Gastroesophageal sphincter (tissue), 4 donors: ENCODE data around the gene CDC42BPA. TPM values are rescaled to one million over a fixed set of nuclear protein-coding genes. Genes with fewer than 3 reads are reported as not detected.

ENCODE experiments used
- ATAC-seq: fragments of 150-250 bp; one replicate; pipeline ENCODE4 v1.9.1; 2016; ENCODE audit warnings: mild to moderate bottlenecking, moderate library complexity
- H3K27ac ChIP-seq, 4 donors: fragments of 200-600 bp; sonication (generic) in 3 of 4; 1 replicate in 3 of 4; 2 replicates in 1 of 4; pipeline ENCODE4 v1.5.1; 2016 to 2019
- H3K27me3 ChIP-seq: fragments of 200-600 bp; sonication (generic); one replicate; pipeline ENCODE4 v1.5.1; 2019
- H3K36me3 ChIP-seq, 2 donors: fragments of 200-600 bp; sonication (generic); one replicate each; pipeline ENCODE4 v1.5.1; 2019; ENCODE audit warnings: control low read depth in 1 of 2
- H3K4me1 ChIP-seq, 3 donors: fragments of 200-600 bp; sonication (generic); 1 replicate in 2 of 3; 2 replicates in 1 of 3; pipeline ENCODE4 v1.5.1; 2016 to 2019; ENCODE audit warnings: control low read depth in 2 of 3
- H3K4me3 ChIP-seq, 2 donors: fragments of 200-600 bp; sonication (generic); one replicate each; pipeline ENCODE4 v1.5.1; 2019; ENCODE audit warnings: mild to moderate bottlenecking in 1 of 2, moderate library complexity in 1 of 2
- H3K9me3 ChIP-seq, 3 donors: fragments of 200-600 bp; sonication (generic); one replicate each; pipeline ENCODE4 v1.5.1; 2017 to 2019; ENCODE audit warnings: control low read depth in 2 of 3
- CTCF ChIP-seq, 4 experiments: fragments of 200-600 bp in 2 of 4; fragments of 450-650 bp in 2 of 4; sonication (generic) in 1 of 4; IDR thresholded peaks; one replicate each; pipeline ENCODE4 v1.5.1; 2017 to 2019; ENCODE audit warnings: antibody characterized with exemption in 4 of 4, mild to moderate bottlenecking in 2 of 4, moderate library complexity in 2 of 4
- EP300 ChIP-seq: sonication (generic); formaldehyde crosslinking; IDR thresholded peaks from one replicate; pipeline ENCODE4 v1.6.1; 2017; ENCODE audit warnings: antibody characterized with exemption, mild to moderate bottlenecking
- POLR2A ChIP-seq, 2 donors: fragments of 450-650 bp; IDR thresholded peaks; one replicate each; pipeline ENCODE4 v1.6.1; 2017; ENCODE audit warnings: antibody characterized with exemption in 2 of 2, mild to moderate bottlenecking in 2 of 2, moderate library complexity in 1 of 2
- POLR2AphosphoS5 ChIP-seq: sonication (generic); formaldehyde crosslinking; IDR thresholded peaks from one replicate; pipeline ENCODE4 v1.6.1; 2017; ENCODE audit warnings: antibody characterized with exemption
- WGBS, 2 donors: methylation state at CpG; one replicate each; pipeline ENCODE4 v1.1.5; 2018; ENCODE audit warnings: low coverage in 1 of 2; 5-methylcytosine and 5-hydroxymethylcytosine counted together
- total RNA-seq, 4 donors: library from RNA; depleted of rRNA; stranded (reverse); fragments of >200 nt; gene quantifications; one replicate each; pipeline ENCODE4 v1.1.0, GENCODE V29; 2016

CDC42BPA gene
- total RNA-seq, 4 donors from 2014 or later: 60.7 to 92.1 (median 74.1) TPM

GRCh38 chr1:227175611-227176010 is 142.7 kb downstream of the CDC42BPA start:
- Histone ChIP-seq H3K27ac (no peak overlapping the region), H3K36me3 (no peaks in the 10 kb centered on the region), H3K9me3 (no peaks in the 10 kb centered on the region), H3K4me3 (no peak overlapping the region), H3K27me3 (no peaks in the 10 kb centered on the region), H3K4me1 (no peaks in the 10 kb centered on the region)
- WGBS, 2 donors: 95 to 100% methylated on average over 3 to 4 of the region's 4 CpGs
- TF ChIP-seq POLR2AphosphoS5 (no peak), POLR2A (IDR thresholded peaks at IDR 0.05) (no peak), CTCF (IDR thresholded peaks at IDR 0.05) (no peak), EP300 (no peak)
- no peak for ATAC-seq

- TF ChIP-seq POLR2AphosphoS5 (no peak), CTCF (IDR thresholded peaks at IDR 0.05) (no peak), POLR2A (IDR thresholded peaks at IDR 0.05) (no peak), EP300 (no peak)
- H3K9me3 ChIP-seq: no peaks in the 10 kb centered on the region
- no peak overlapping the region for H3K4me3 ChIP-seq
- H3K27ac ChIP-seq: no peak overlapping the region
- 93 to 98% methylated on average over 2 of the region's 2 CpGs for WGBS, 2 donors
- H3K36me3 ChIP-seq: no peaks in the 10 kb centered on the region
- ATAC-seq: no peak
- no peaks in the 10 kb centered on the region for H3K27me3 ChIP-seq
- H3K4me1 ChIP-seq: no peaks in the 10 kb centered on the region
These were observed 144.1 kb downstream of the CDC42BPA start for GRCh38 chr1:227174164-227174563.

- Histone ChIP-seq H3K4me3 (no peak overlapping the region), H3K4me1 (peaks cover 0 to 6% (median 0%) of the 10 kb centered on the region in 3 donors), H3K27ac (no peak overlapping the region), H3K27me3 (no peaks in the 10 kb centered on the region), H3K36me3 (no peaks in the 10 kb centered on the region), H3K9me3 (no peaks in the 10 kb centered on the region)
- WGBS, 2 donors: 78 to 83% methylated on average over 2 to 3 of the region's 3 CpGs
- TF ChIP-seq POLR2AphosphoS5: no peak
- no peak for TF ChIP-seq CTCF (IDR thresholded peaks at IDR 0.05)
- no peak for TF ChIP-seq EP300
- TF ChIP-seq POLR2A (IDR thresholded peaks at IDR 0.05): no peak
- no peak for ATAC-seq
These were observed 147.7 kb downstream of the CDC42BPA start for GRCh38 chr1:227170361-227171166.

- Histone ChIP-seq H3K4me1 (peaks cover 0 to 6% (median 0%) of the 10 kb centered on the region in 3 donors), H3K4me3 (no peak overlapping the region), H3K36me3 (no peaks in the 10 kb centered on the region), H3K9me3 (no peaks in the 10 kb centered on the region), H3K27me3 (no peaks in the 10 kb centered on the region), H3K27ac (no peak overlapping the region)
- no peak for ATAC-seq
- no peak for TF ChIP-seq EP300
- no peak for TF ChIP-seq POLR2A (IDR thresholded peaks at IDR 0.05)
- no peak for TF ChIP-seq CTCF (IDR thresholded peaks at IDR 0.05)
- TF ChIP-seq POLR2AphosphoS5: no peak
These were observed 148.9 kb downstream of the CDC42BPA start for GRCh38 chr1:227169343-227169742.
